Epithelial cell of proximal tubule (primary cell): ENCODE results near the gene ABL2. TPM values are rescaled to one million over a fixed set of nuclear protein-coding genes. Genes with fewer than 3 reads are reported as not detected.
"Not testable (repeated sequence)": the region's sequence is repeated elsewhere in the genome, so short reads cannot be mapped to it uniquely, and the experiment has no call there.

Source experiments
- DNase-seq: peaks from one replicate; pipeline ENCODE4 v3.0.0-alpha.2; 2011; ENCODE audit warnings: low read depth
- H3K4me3 ChIP-seq: 2 replicates; pipeline ENCODE4 v1.5.1; 2011; ENCODE audit warnings: low read depth, mild to moderate bottlenecking, low read length
- total RNA-seq: library from RNA; depleted of rRNA; stranded (reverse); fragments of >200 nt; gene quantifications from 2 replicates; pipeline ENCODE4 v1.2.3, GENCODE V29; 2015
- TF ChIP-seq, protein P1 (sequence below): conservative IDR thresholded peaks from 2 replicates; pipeline ENCODE4 v1.5.1; 2012; ENCODE audit warnings: low read depth, mild to moderate bottlenecking, low read length

ABL2 gene
- total RNA-seq, 1 donor from 2014 or later = 12.2 TPM

DNA sequence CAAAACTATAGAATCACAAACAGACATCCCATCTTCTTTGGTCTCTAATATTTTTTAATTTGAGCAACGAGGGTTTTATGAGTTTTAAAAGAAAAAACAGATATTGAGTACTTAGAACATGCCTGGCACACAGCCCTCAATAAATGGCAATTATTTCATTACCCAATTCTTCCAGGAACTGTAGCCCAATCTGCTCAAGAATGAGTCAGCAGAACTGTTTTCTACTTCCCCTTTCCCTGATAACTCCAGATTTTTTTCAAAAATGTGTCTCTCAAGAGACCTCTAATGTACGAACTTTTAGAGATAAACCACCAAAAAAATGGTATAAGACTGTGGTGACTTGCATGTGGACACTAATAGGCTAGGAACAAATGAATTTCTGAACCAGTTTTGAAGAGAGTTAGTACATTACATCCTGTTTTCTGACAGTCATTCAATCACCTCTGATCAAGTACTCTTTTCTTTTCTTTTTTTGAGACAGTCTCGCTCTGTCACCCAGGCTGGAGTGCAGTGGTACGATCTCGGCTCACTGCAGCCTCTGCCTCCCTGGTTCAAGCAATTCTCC, 11.5 kb downstream of the ABL2 start:
- TF ChIP-seq, protein P1, sequence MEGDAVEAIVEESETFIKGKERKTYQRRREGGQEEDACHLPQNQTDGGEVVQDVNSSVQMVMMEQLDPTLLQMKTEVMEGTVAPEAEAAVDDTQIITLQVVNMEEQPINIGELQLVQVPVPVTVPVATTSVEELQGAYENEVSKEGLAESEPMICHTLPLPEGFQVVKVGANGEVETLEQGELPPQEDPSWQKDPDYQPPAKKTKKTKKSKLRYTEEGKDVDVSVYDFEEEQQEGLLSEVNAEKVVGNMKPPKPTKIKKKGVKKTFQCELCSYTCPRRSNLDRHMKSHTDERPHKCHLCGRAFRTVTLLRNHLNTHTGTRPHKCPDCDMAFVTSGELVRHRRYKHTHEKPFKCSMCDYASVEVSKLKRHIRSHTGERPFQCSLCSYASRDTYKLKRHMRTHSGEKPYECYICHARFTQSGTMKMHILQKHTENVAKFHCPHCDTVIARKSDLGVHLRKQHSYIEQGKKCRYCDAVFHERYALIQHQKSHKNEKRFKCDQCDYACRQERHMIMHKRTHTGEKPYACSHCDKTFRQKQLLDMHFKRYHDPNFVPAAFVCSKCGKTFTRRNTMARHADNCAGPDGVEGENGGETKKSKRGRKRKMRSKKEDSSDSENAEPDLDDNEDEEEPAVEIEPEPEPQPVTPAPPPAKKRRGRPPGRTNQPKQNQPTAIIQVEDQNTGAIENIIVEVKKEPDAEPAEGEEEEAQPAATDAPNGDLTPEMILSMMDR = no peak
- no peak for DNase-seq

DNA sequence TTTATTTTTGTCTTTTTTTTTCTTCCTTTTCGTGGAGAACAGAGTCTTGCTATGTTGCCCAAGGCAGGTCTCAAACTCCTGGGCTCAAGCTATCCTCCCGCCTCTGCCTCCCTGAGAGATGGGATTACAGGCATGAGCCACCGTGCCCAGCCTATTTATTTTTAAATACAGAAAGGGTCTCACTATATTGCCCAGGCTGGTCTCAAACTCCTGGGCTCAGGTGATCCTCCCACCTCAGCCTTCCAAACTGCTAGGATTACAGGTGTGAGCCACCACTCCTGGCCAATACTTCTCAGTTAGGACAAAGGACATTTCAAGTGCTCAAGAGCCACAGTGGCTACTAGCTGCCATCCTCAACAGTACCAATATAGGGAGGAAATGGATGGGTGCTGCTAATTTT, 16.2 kb downstream of the ABL2 start:
- DNase-seq, H3K4me3 ChIP-seq: not testable (repeated sequence)

More for the DNA sequence above, 11.5 kb downstream of the ABL2 start:
- no peak overlapping the region for H3K4me3 ChIP-seq

- no peak for DNase-seq
- H3K4me3 ChIP-seq = no peak overlapping the region
- TF ChIP-seq, protein P1 = no peak
Observed at GRCh38 chr1:179208681-179209477, 20.6 kb downstream of the ABL2 start.

DNA sequence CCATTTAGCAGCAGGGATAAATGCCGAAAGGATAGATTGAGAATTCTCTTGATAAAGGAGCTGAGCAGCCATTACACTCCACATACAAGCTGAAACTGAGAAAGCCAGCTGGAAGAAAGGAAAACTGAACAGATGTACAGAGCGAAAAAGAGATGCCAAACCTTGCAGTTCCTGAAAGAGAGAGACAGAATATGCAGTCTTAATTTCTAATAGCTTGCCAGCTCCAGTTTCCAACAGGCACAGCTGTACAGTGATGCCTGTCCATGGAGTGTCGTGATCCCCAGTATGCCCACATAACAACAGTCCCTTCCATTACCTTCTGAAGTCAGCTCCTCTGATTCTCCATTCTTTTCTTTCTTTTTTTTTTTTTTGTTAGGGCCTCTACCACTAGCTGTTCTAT, 22.7 kb downstream of the ABL2 start:
- no peak for DNase-seq
- TF ChIP-seq, protein P1 = no peak
- no peak overlapping the region for H3K4me3 ChIP-seq

DNA sequence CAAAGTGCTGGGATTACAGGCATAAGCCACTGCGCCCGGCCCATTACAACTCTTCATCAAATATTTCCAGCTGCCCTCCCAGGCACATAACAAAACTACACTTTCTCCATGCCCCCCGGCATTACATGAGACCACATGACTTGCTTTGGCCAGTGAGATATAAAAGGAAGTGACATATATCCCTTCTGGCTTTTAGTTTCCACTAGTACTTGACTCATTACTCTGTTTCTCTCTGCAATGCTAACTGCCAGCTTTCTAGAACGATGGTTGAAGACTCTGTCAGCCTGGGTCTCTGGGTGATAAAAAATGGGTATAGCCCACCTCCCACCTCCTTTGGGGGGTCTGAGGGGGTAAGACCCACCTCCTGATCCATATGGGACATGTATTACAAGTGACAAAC, 24.2 kb downstream of the ABL2 start:
- TF ChIP-seq, protein P1 = no peak
- no peak overlapping the region for H3K4me3 ChIP-seq
- DNase-seq = no peak

DNA sequence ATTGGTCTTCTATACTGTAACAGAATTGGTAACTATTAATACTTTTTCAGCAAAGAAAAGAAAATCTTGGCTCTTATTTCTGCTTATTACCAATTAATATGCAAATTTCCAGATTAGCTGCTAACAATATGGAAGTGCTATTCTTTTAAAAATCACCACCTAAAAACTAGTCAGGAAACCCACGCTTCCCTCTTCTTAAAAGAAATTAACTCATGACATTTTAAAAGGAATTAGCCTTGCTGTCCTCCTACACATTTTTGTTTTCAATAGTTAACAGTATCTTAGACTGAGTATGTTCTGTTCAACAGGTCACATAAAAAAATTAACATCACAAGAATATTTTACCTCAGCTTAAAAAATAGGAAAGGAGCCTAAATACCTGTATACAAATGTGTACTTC, 27.3 kb downstream of the ABL2 start:
- TF ChIP-seq, protein P1 = no peak
- no peak for DNase-seq
- H3K4me3 ChIP-seq = no peak overlapping the region

- no peak overlapping the region for H3K4me3 ChIP-seq
- DNase-seq = no peak
- TF ChIP-seq, protein P1 = no peak
Observed at GRCh38 chr1:179200586-179200985, 28.9 kb downstream of the ABL2 start.
